Right atrium auricular region (tissue), 2 donors: ENCODE results near the gene GNAI2. TPM values are rescaled to one million over a fixed set of nuclear protein-coding genes. Genes with fewer than 3 reads are reported as not detected.

Experiments
- DNase-seq: peaks from one replicate; pipeline ENCODE4 v3.0.0-alpha.2; 2019; ENCODE audit warnings: low spot score
- H3K27ac ChIP-seq, 2 donors: fragments of 200-600 bp; sonication (generic); 1 replicate in 1 of 2; 2 replicates in 1 of 2; pipeline ENCODE4 v1.5.1; 2016 to 2019
- H3K27me3 ChIP-seq, 2 donors: fragments of 200-600 bp; sonication (generic); one replicate each; pipeline versions ENCODE4 v1.5.1 to v1.6.0; 2017 to 2019
- H3K36me3 ChIP-seq: fragments of 200-600 bp; sonication (generic); one replicate; pipeline ENCODE4 v1.5.1; 2016
- H3K4me1 ChIP-seq, 2 donors: fragments of 200-600 bp; sonication (generic); one replicate each; pipeline versions ENCODE4 v1.5.1 to v1.6.0; 2017 to 2019
- H3K4me3 ChIP-seq, 2 donors: fragments of 200-600 bp; sonication (generic); 1 replicate in 1 of 2; 2 replicates in 1 of 2; pipeline ENCODE4 v1.5.1; 2017 to 2019; ENCODE audit warnings: mild to moderate bottlenecking in 1 of 2, moderate library complexity in 1 of 2
- H3K9me3 ChIP-seq, 2 donors: fragments of 200-600 bp; sonication (generic); one replicate each; pipeline ENCODE4 v1.5.1; 2019
- CTCF ChIP-seq, 2 donors: fragments of 200-600 bp; sonication (generic); IDR thresholded peaks; one replicate each; pipeline ENCODE4 v1.5.1; 2019; ENCODE audit warnings: antibody characterized with exemption in 2 of 2
- total RNA-seq, 2 donors: library from RNA; depleted of rRNA; stranded (reverse); fragments of >200 nt; gene quantifications; one replicate each; pipeline ENCODE4 v1.1.0, GENCODE V29; 2016

GNAI2 gene
- total RNA-seq, 2 donors from 2014 or later: 72.1 to 127 TPM

GRCh38 chr3:50192124-50192523 lies 43.9 kb upstream of the GNAI2 start:
- no peak for DNase-seq
- Histone ChIP-seq H3K27me3 (peaks cover 11 to 16% of the 10 kb centered on the region in 2 donors), H3K4me3 (no peak overlapping the region), H3K9me3 (no peaks in the 10 kb centered on the region), H3K36me3 (no peaks in the 10 kb centered on the region), H3K4me1 (peaks cover 0 to 25% of the 10 kb centered on the region in 2 donors), H3K27ac (no peak overlapping the region)
- TF ChIP-seq CTCF (IDR thresholded peaks at IDR 0.05): no peak

- H3K4me3 ChIP-seq: no peak overlapping the region
- H3K4me1 ChIP-seq: peaks cover 0 to 25% of the 10 kb centered on the region in 2 donors
- no peak overlapping the region for H3K27ac ChIP-seq
- no peaks in the 10 kb centered on the region for H3K36me3 ChIP-seq
- peaks cover 11 to 16% of the 10 kb centered on the region in 2 donors for H3K27me3 ChIP-seq
- no peaks in the 10 kb centered on the region for H3K9me3 ChIP-seq
- peak; percentile 90 to 93 for TF ChIP-seq CTCF (IDR thresholded peaks at IDR 0.05)
- peak; percentile 74 for DNase-seq
Observed at GRCh38 chr3:50192689-50193141, 43.3 kb upstream of the GNAI2 start.

- Histone ChIP-seq H3K36me3 (no peaks in the 10 kb centered on the region), H3K4me3 (no peak overlapping the region), H3K27ac (no peak overlapping the region), H3K27me3 (peaks cover 11 to 16% of the 10 kb centered on the region in 2 donors), H3K9me3 (no peaks in the 10 kb centered on the region), H3K4me1 (peaks cover 0 to 25% of the 10 kb centered on the region in 2 donors)
- TF ChIP-seq CTCF (IDR thresholded peaks at IDR 0.05): no peak
- no peak for DNase-seq
Observed at GRCh38 chr3:50193286-50193685, 42.7 kb upstream of the GNAI2 start.

- H3K9me3 ChIP-seq: no peaks in the 10 kb centered on the region
- no peaks in the 10 kb centered on the region for H3K36me3 ChIP-seq
- peak overlapping the region in 1 of 2 donors; percentile 1 for H3K4me3 ChIP-seq
- H3K4me1 ChIP-seq: peaks cover 0 to 25% of the 10 kb centered on the region in 2 donors
- H3K27me3 ChIP-seq: peaks cover 11 to 16% of the 10 kb centered on the region in 2 donors
- no peak for TF ChIP-seq CTCF (IDR thresholded peaks at IDR 0.05)
- no peak for DNase-seq
- no peak overlapping the region for H3K27ac ChIP-seq
Observed at GRCh38 chr3:50193746-50194127, 42.3 kb upstream of the GNAI2 start.

DNA sequence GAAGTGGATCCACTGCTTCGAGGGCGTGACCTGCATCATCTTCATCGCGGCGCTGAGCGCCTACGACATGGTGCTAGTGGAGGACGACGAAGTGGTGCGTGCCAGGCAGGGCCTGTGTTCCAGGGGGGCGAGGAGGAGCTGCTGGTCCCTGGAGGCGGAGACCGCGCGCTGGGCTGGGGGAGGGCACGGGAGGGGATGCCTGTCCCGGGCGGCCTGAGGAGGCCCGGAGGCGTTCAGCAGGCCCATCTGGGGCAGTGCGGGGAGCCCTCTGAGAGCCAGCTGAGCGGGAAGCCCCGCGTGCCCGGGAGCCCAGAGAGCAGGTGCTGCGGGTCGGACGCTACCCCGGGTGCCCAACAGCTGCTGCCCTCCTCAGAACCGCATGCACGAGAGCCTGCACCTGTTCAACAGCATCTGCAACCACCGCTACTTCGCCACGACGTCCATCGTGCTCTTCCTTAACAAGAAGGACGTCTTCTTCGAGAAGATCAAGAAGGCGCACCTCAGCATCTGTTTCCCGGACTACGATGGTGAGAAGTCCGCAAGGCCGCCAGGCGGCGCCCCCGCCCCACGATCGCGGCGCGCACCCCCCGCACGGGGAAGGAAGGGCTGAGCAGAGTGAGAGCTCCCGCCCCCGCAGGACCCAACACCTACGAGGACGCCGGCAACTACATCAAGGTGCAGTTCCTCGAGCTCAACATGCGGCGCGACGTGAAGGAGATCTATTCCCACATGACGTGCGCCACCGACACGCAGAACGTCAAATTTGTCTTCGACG lies 41.7 kb upstream of the GNAI2 start:
- Histone ChIP-seq H3K4me3 (peak overlapping the region in 1 of 2 donors; percentile 1), H3K27ac (no peak overlapping the region), H3K9me3 (no peaks in the 10 kb centered on the region), H3K4me1 (peaks cover 0 to 25% of the 10 kb centered on the region in 2 donors), H3K27me3 (peaks cover 11 to 16% of the 10 kb centered on the region in 2 donors), H3K36me3 (no peaks in the 10 kb centered on the region)
- peak; percentile 67 for DNase-seq
- TF ChIP-seq CTCF (IDR thresholded peaks at IDR 0.05): peak; percentile 68 to 86
